ENCODE results near the gene PLXNA2.

DNA sequence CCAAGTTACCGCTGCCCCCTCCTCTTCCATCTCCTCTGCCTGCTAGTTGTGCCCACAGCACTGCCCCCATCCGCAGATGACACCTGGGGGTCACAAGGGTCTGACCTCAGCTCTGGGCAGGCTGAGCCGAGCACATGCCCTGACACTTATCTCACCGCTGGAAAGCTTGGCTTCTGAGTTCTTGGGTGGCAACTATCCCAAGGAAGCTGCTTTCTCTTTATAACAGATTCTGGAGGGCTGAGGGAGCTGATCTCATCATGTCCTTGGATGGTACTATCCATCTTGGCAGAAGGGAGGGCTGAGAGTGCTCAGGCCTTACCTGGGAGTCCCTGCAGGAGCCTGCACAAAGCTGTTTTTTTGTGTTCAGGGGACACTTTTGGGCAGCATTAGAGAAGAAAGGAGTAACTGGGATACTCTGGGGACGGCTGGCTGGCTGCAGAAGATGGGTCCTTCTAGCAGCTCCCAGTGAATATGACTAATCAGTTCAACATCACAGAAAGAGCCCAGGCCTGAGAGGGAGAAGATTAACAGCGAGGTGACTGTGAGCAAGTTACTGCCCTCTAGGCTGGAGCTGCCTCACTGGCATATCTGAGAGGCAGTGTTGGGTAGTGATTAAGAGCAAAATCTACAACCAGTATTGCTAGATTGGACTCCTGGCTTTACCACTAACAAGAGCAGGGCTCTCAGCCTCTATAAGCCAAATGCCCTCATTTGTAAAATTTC lies 71.6 kb downstream of the PLXNA2 start:
- TF ChIP-seq, protein P1, sequence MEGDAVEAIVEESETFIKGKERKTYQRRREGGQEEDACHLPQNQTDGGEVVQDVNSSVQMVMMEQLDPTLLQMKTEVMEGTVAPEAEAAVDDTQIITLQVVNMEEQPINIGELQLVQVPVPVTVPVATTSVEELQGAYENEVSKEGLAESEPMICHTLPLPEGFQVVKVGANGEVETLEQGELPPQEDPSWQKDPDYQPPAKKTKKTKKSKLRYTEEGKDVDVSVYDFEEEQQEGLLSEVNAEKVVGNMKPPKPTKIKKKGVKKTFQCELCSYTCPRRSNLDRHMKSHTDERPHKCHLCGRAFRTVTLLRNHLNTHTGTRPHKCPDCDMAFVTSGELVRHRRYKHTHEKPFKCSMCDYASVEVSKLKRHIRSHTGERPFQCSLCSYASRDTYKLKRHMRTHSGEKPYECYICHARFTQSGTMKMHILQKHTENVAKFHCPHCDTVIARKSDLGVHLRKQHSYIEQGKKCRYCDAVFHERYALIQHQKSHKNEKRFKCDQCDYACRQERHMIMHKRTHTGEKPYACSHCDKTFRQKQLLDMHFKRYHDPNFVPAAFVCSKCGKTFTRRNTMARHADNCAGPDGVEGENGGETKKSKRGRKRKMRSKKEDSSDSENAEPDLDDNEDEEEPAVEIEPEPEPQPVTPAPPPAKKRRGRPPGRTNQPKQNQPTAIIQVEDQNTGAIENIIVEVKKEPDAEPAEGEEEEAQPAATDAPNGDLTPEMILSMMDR (IDR thresholded peaks at IDR 0.05; ENCODE audit: low read depth, low read length): no peak
- TF ChIP-seq EZH2phosphoT487 (IDR thresholded peaks at IDR 0.05; ENCODE audit: low read depth): no peak
